Measurements from ENCODE around the gene PLEKHJ1.

DNA sequence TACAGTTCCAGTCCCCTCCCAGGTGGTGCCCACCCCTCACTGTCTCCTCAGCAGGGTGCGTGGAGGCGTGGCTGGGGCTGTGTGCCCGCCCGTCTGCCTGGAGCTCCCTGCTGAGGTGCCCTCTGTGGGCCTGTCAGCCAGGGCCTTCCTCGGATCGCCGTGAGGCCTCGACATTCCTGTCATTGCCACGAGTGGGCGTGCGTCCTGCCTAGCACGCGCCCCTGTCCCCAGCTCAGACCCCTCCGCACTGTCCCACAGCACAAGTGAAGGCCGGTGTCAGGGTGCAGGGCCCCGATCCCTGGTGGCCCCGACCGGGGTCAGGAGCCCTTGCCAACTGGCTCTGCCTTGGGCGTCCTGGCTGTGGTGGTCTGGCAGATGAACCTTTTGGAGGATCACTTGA is 40.2 kb downstream of the PLEKHJ1 start:
- TF ChIP-seq, protein P1, sequence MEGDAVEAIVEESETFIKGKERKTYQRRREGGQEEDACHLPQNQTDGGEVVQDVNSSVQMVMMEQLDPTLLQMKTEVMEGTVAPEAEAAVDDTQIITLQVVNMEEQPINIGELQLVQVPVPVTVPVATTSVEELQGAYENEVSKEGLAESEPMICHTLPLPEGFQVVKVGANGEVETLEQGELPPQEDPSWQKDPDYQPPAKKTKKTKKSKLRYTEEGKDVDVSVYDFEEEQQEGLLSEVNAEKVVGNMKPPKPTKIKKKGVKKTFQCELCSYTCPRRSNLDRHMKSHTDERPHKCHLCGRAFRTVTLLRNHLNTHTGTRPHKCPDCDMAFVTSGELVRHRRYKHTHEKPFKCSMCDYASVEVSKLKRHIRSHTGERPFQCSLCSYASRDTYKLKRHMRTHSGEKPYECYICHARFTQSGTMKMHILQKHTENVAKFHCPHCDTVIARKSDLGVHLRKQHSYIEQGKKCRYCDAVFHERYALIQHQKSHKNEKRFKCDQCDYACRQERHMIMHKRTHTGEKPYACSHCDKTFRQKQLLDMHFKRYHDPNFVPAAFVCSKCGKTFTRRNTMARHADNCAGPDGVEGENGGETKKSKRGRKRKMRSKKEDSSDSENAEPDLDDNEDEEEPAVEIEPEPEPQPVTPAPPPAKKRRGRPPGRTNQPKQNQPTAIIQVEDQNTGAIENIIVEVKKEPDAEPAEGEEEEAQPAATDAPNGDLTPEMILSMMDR (IDR thresholded peaks at IDR 0.05 in 4 of 5, conservative IDR thresholded peaks at IDR 0.05 in 1 of 5), result no peak
- TF ChIP-seq POLR2A (IDR thresholded peaks at IDR 0.05), result no peak
